ENCODE data around the gene EXOC4.

Gene EXOC4

GRCh38 chr7:133587903-133588302, 335.0 kb downstream of the EXOC4 start:
- no peaks in the 10 kb centered on the region for H3K9me3 ChIP-seq (ENCODE audit: low read length)
- H2AFZ ChIP-seq (ENCODE audit: low read length) = no peak overlapping the region
- no peak overlapping the region for H3K9ac ChIP-seq (ENCODE audit: low read length)
- no peaks in the 10 kb centered on the region for H3K4me1 ChIP-seq (ENCODE audit: insufficient read depth, low read length, severe bottlenecking)
- no peaks in the 10 kb centered on the region for H3K36me3 ChIP-seq (ENCODE audit: insufficient read depth, low read length)
- no peaks in the 10 kb centered on the region for H4K20me1 ChIP-seq (ENCODE audit: insufficient read depth, low read length)
- no peak overlapping the region for H3K4me3 ChIP-seq (ENCODE audit: low read depth, low read length, poor library complexity, severe bottlenecking)
- no peaks in the 10 kb centered on the region for H3K79me2 ChIP-seq (ENCODE audit: insufficient read depth, low read length)
- no peaks in the 10 kb centered on the region for H3K27me3 ChIP-seq (ENCODE audit: insufficient read depth, low read length)
- H3K9me2 ChIP-seq (ENCODE audit: low read depth, low read length) = no peaks in the 10 kb centered on the region
- no peak overlapping the region for H3K4me2 ChIP-seq (ENCODE audit: low read length)
- TF ChIP-seq EZH2 (IDR thresholded peaks at IDR 0.05; ENCODE audit: borderline replicate concordance, low read length) = no peak
- no peak for TF ChIP-seq CTCF (IDR thresholded peaks at IDR 0.05; ENCODE audit: low read length)
- H3K27ac ChIP-seq (ENCODE audit: low read depth, low read length, poor library complexity, severe bottlenecking) = no peak overlapping the region
- H3F3A ChIP-seq (ENCODE audit: insufficient read depth, low read length) = no peaks in the 10 kb centered on the region

GRCh38 chr7:133590795-133591194, 337.9 kb downstream of the EXOC4 start:
- H3F3A ChIP-seq (ENCODE audit: insufficient read depth, low read length) = no peaks in the 10 kb centered on the region
- H3K9ac ChIP-seq (ENCODE audit: low read length) = no peak overlapping the region
- TF ChIP-seq CTCF (IDR thresholded peaks at IDR 0.05; ENCODE audit: low read length) (no peak), EZH2 (IDR thresholded peaks at IDR 0.05; ENCODE audit: borderline replicate concordance, low read length) (no peak)
- H3K4me2 ChIP-seq (ENCODE audit: low read length) = no peak overlapping the region
- H3K4me3 ChIP-seq (ENCODE audit: low read depth, low read length, poor library complexity, severe bottlenecking) = no peak overlapping the region
- no peaks in the 10 kb centered on the region for H3K9me3 ChIP-seq (ENCODE audit: low read length)
- H3K4me1 ChIP-seq (ENCODE audit: insufficient read depth, low read length, severe bottlenecking) = no peaks in the 10 kb centered on the region
- H3K36me3 ChIP-seq (ENCODE audit: insufficient read depth, low read length) = no peaks in the 10 kb centered on the region
- no peaks in the 10 kb centered on the region for H3K27me3 ChIP-seq (ENCODE audit: insufficient read depth, low read length)
- H4K20me1 ChIP-seq (ENCODE audit: insufficient read depth, low read length) = no peaks in the 10 kb centered on the region
- no peaks in the 10 kb centered on the region for H3K79me2 ChIP-seq (ENCODE audit: insufficient read depth, low read length)
- no peak overlapping the region for H3K27ac ChIP-seq (ENCODE audit: low read depth, low read length, poor library complexity, severe bottlenecking)
- H3K9me2 ChIP-seq (ENCODE audit: low read depth, low read length) = no peaks in the 10 kb centered on the region
- H2AFZ ChIP-seq (ENCODE audit: low read length) = no peak overlapping the region

- Histone ChIP-seq H3K9me3 (ENCODE audit: low read length) (no peaks in the 10 kb centered on the region), H3K27me3 (ENCODE audit: insufficient read depth, low read length) (no peaks in the 10 kb centered on the region), H3K4me2 (ENCODE audit: low read length) (no peak overlapping the region), H3K27ac (ENCODE audit: low read depth, low read length, poor library complexity, severe bottlenecking) (no peak overlapping the region), H2AFZ (ENCODE audit: low read length) (no peak overlapping the region), H3K4me1 (ENCODE audit: insufficient read depth, low read length, severe bottlenecking) (no peaks in the 10 kb centered on the region), H3K79me2 (ENCODE audit: insufficient read depth, low read length) (no peaks in the 10 kb centered on the region), H3K4me3 (ENCODE audit: low read depth, low read length, poor library complexity, severe bottlenecking) (no peak overlapping the region), H3F3A (ENCODE audit: insufficient read depth, low read length) (no peaks in the 10 kb centered on the region), H3K9me2 (ENCODE audit: low read depth, low read length) (no peaks in the 10 kb centered on the region), H3K36me3 (ENCODE audit: insufficient read depth, low read length) (no peaks in the 10 kb centered on the region), H3K9ac (ENCODE audit: low read length) (no peak overlapping the region), H4K20me1 (ENCODE audit: insufficient read depth, low read length) (no peaks in the 10 kb centered on the region)
- TF ChIP-seq EZH2 (IDR thresholded peaks at IDR 0.05; ENCODE audit: borderline replicate concordance, low read length) (no peak), CTCF (IDR thresholded peaks at IDR 0.05; ENCODE audit: low read length) (no peak)
Observed at GRCh38 chr7:133591704-133592340, 338.9 kb downstream of the EXOC4 start.

All from OCI-LY1 (cell line).